SU-DHL-6 (cell line): ENCODE data around the gene ITSN1.
A peak's percentile ranks its signal among the peaks of the same experiment; 100 is the strongest.
"Not testable (repeated sequence)": the region's sequence is repeated elsewhere in the genome, so short reads cannot be mapped to it uniquely, and the experiment has no call there.

Source experiments
- H2AFZ ChIP-seq: fragments of 200-600 bp; sonication (generic); 2 replicates; pipeline ENCODE4 v1.6.1; 2014; ENCODE audit warnings: low read depth, mild to moderate bottlenecking, moderate library complexity, mixed read lengths, antibody characterized with exemption, low read length; ENCODE audit not compliant: severe bottlenecking
- H3F3A ChIP-seq: fragments of 200-600 bp; shearing (Covaris generic); 2 replicates; pipeline ENCODE4 v1.6.0; 2016; ENCODE audit warnings: antibody characterized with exemption, mild to moderate bottlenecking; ENCODE audit not compliant: insufficient read depth
- H3K27ac ChIP-seq: fragments of 200-600 bp; sonication (generic); 2 replicates; pipeline ENCODE4 v1.5.1; 2016; ENCODE audit warnings: low read depth, mild to moderate bottlenecking, low read length, moderate library complexity, mixed read lengths
- H3K27me3 ChIP-seq: fragments of 200-600 bp; sonication (generic), shearing (Covaris generic); 2 replicates; pipeline ENCODE4 v1.6.0; 2014; ENCODE audit warnings: mild to moderate bottlenecking, low read length
- H3K36me3 ChIP-seq: fragments of 200-600 bp; sonication (generic); 2 replicates; pipeline ENCODE4 v1.6.1; 2014; ENCODE audit warnings: mild to moderate bottlenecking, low read length, mixed read lengths
- H3K4me2 ChIP-seq: fragments of 300-600, 200-600 bp; shearing (Covaris generic), sonication (generic); 2 replicates; pipeline ENCODE4 v1.6.0; 2014; ENCODE audit warnings: low read length, low read depth, mild to moderate bottlenecking; ENCODE audit not compliant: poor library complexity, severe bottlenecking
- H3K4me3 ChIP-seq: fragments of 200-600 bp; sonication (generic); 2 replicates; pipeline ENCODE4 v1.5.1; 2014; ENCODE audit warnings: antibody characterized with exemption, low read length, mild to moderate bottlenecking, mixed read lengths; ENCODE audit not compliant: insufficient read depth, poor library complexity, severe bottlenecking
- H3K79me2 ChIP-seq: fragments of 200-600 bp; sonication (generic); 2 replicates; pipeline ENCODE4 v1.6.1; 2014; ENCODE audit warnings: mild to moderate bottlenecking, low read length, moderate library complexity; ENCODE audit not compliant: insufficient read depth
- H3K9ac ChIP-seq: fragments of 200-600 bp; sonication (generic); 2 replicates; pipeline ENCODE4 v1.7.0; 2014; ENCODE audit warnings: mild to moderate bottlenecking, low read length
- H3K9me2 ChIP-seq: fragments of 200-600 bp; sonication (generic); replicated peaks from 2 replicates; pipeline ENCODE4 v1.6.1; 2014; ENCODE audit warnings: low read length; ENCODE audit not compliant: insufficient read depth
- H3K9me3 ChIP-seq: fragments of 200-600 bp; sonication (generic); 2 replicates; pipeline ENCODE4 v1.6.1; 2014; ENCODE audit warnings: low read length, mixed read lengths; ENCODE audit not compliant: insufficient read depth
- H4K20me1 ChIP-seq: fragments of 200-600 bp; sonication (generic); 2 replicates; pipeline ENCODE4 v1.6.1; 2014; ENCODE audit warnings: low read depth, mild to moderate bottlenecking, antibody characterized with exemption, low read length, moderate library complexity, mixed read lengths
- CTCF ChIP-seq: fragments of 200-600 bp; sonication (generic); IDR thresholded peaks from one replicate; pipeline ENCODE4 v1.5.1; 2017; ENCODE audit warnings: antibody characterized with exemption, mild to moderate bottlenecking, low read length, moderate library complexity; ENCODE audit not compliant: insufficient read depth, poor library complexity, severe bottlenecking
- EZH2phosphoT487 ChIP-seq: fragments of 200-600 bp; sonication (generic), shearing (Covaris generic); conservative IDR thresholded peaks from 2 replicates; pipeline ENCODE4 v1.6.1; 2018; ENCODE audit warnings: mild to moderate bottlenecking, antibody characterized with exemption, low read length, moderate library complexity, mixed read lengths

The ITSN1 gene

GRCh38 chr21:33917421-33917820, 275.1 kb downstream of the ITSN1 start:
- Histone ChIP-seq H3K27ac (no peak overlapping the region), H2AFZ (peak overlapping the region; percentile 36), H3K79me2 (peaks cover 26% of the 10 kb centered on the region)

GRCh38 chr21:33924079-33924765, 281.9 kb downstream of the ITSN1 start:
- no peak overlapping the region for H3K27ac ChIP-seq
- peak overlapping the region; percentile 43 for H2AFZ ChIP-seq
- H3K4me2 ChIP-seq, result peak overlapping the region; percentile 6

More at GRCh38 chr21:33917421-33917820, 275.1 kb downstream of the ITSN1 start:
- no peak for TF ChIP-seq EZH2phosphoT487
- TF ChIP-seq CTCF, result no peak
- no peaks in the 10 kb centered on the region; the same call in 1 of the 2 replicates for H3K36me3 ChIP-seq
- no peaks in the 10 kb centered on the region for H4K20me1 ChIP-seq
- H3K27me3 ChIP-seq, result no peaks in the 10 kb centered on the region
- H3K9me3 ChIP-seq, result no peaks in the 10 kb centered on the region
- H3F3A ChIP-seq, result no peaks in the 10 kb centered on the region
- H3K9me2 ChIP-seq, result no peaks in the 10 kb centered on the region
- no peak overlapping the region for H3K9ac ChIP-seq
- H3K4me3 ChIP-seq, result no peak overlapping the region
- no peak overlapping the region for H3K4me2 ChIP-seq

GRCh38 chr21:33924766-33925100, 282.4 kb downstream of the ITSN1 start:
- Histone ChIP-seq H3K79me2 (no peaks in the 10 kb centered on the region), H2AFZ (no peak overlapping the region), H3K4me2 (no peak overlapping the region), H3K27ac (no peak overlapping the region), H3K4me3 (no peak overlapping the region), H4K20me1 (no peaks in the 10 kb centered on the region), H3K27me3 (no peaks in the 10 kb centered on the region), H3K9ac (no peak overlapping the region), H3K9me3 (no peaks in the 10 kb centered on the region), H3K9me2 (no peaks in the 10 kb centered on the region), H3F3A (no peaks in the 10 kb centered on the region), H3K36me3 (no peaks in the 10 kb centered on the region)
- TF ChIP-seq CTCF, result no peak
- TF ChIP-seq EZH2phosphoT487, result no peak

More at GRCh38 chr21:33924079-33924765, 281.9 kb downstream of the ITSN1 start:
- no peaks in the 10 kb centered on the region for H3F3A ChIP-seq
- H3K9me2 ChIP-seq, result no peaks in the 10 kb centered on the region
- no peaks in the 10 kb centered on the region for H3K27me3 ChIP-seq
- TF ChIP-seq EZH2phosphoT487, result no peak
- peak; percentile 87 for TF ChIP-seq CTCF
- H3K4me3 ChIP-seq, result no peak overlapping the region
- no peaks in the 10 kb centered on the region for H3K79me2 ChIP-seq
- H3K36me3 ChIP-seq, result no peaks in the 10 kb centered on the region
- no peak overlapping the region for H3K9ac ChIP-seq
- H4K20me1 ChIP-seq, result no peaks in the 10 kb centered on the region
- no peaks in the 10 kb centered on the region for H3K9me3 ChIP-seq

GRCh38 chr21:33926248-33926647, 283.9 kb downstream of the ITSN1 start:
- H3K36me3 ChIP-seq, H3K9ac ChIP-seq, H3K4me2 ChIP-seq, H3K4me3 ChIP-seq, H3K27me3 ChIP-seq, H3K9me2 ChIP-seq, H2AFZ ChIP-seq, H3K79me2 ChIP-seq, H3F3A ChIP-seq, H3K27ac ChIP-seq, H3K9me3 ChIP-seq, H4K20me1 ChIP-seq: not testable (repeated sequence)

GRCh38 chr21:33931052-33931798, 288.9 kb downstream of the ITSN1 start:
- not testable (repeated sequence) for H3K36me3 ChIP-seq, H3K9me3 ChIP-seq, H4K20me1 ChIP-seq, H3K27me3 ChIP-seq, H3K9me2 ChIP-seq, H3F3A ChIP-seq
- H3K79me2 ChIP-seq, result peaks cover 11% of the 10 kb centered on the region; the same call in 1 of the 2 replicates
- H3K9ac ChIP-seq, result peak overlapping the region; percentile 53
- peak overlapping the region; percentile 85 for H3K4me2 ChIP-seq
- peak overlapping the region; percentile 87 for H2AFZ ChIP-seq
- H3K27ac ChIP-seq, result peak overlapping the region; percentile 84
- H3K4me3 ChIP-seq, result peak overlapping the region; percentile 77
